CMK (cell line): ENCODE data around the gene PAPPA2.
A peak's percentile ranks its signal among the peaks of the same experiment; 100 is the strongest.
"Not testable (repeated sequence)": the region's sequence is repeated elsewhere in the genome, so short reads cannot be mapped to it uniquely, and the experiment has no call there.

Experiments
- DNase-seq: peaks from one replicate; pipeline ENCODE4 v3.0.0-alpha.2; 2010; ENCODE audit warnings: low read depth

PAPPA2 gene

GRCh38 chr1:176604461-176604860 lies 141.5 kb downstream of the PAPPA2 start:
- no peak for DNase-seq

- DNase-seq: no peak
Observed at GRCh38 chr1:176605176-176605575, 142.2 kb downstream of the PAPPA2 start.

DNA sequence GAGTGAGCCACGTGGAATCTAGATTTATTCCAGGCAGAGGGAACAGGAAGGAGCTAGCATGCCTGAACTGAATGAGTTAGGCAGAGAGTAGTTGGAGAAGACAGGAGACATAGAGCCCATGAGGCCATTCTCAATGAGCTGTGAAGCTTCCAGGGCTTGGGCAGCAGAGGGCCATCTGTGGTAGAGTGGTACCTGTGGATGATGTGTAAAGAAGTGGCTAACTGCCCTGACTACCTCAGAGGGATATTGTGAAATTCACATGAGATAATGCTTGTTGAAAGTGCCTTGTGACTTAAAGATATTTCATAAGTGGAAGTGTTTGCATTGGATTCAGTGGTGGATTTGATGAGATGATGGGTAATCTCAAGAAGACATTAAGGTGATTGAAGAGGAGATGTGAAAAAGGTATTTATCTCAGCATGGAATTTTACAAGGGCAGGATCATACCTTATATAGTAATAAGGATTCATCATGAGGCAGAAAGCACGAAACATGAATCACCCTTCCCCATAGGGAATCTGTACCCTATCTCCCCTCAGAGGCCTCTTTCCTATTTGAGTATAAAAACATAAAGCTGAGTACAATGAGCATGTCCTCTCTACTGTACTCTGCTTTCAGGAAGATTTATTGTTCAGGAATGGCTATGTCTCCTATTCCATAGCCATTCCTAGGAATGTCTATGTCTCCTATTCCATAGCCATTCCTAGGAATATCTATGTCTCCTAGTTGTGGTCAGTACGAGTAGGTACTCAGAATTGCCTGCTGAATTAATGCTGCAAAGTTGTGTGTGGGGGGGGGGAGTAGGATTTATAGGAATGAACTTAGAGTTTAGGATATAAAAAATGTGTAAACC lies 146.8 kb downstream of the PAPPA2 start:
- no peak for DNase-seq

DNA sequence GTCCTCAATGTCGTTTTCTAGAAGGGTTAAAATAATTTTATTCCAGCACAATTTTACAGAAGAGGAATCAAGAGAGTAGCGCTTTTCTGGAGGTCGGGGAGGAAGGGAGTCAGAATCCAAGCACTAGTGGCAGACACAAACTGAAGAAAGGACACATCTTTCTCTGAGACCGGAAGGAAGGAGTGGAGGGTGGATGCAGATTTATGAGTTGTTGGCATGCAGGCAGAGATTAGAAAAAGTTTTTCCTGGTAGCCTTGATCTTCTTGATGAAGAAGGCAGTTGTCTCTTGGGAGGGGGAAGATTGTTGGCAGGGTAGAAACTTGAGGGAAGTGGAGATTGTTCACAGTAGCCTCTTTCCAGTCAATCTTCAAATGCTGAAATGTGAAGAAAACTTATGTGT lies 149.8 kb downstream of the PAPPA2 start:
- DNase-seq: no peak

- no peak for DNase-seq
Observed at GRCh38 chr1:176617881-176618280, 154.9 kb downstream of the PAPPA2 start.

- DNase-seq: no peak
Observed at GRCh38 chr1:176619261-176619660, 156.3 kb downstream of the PAPPA2 start.

DNA sequence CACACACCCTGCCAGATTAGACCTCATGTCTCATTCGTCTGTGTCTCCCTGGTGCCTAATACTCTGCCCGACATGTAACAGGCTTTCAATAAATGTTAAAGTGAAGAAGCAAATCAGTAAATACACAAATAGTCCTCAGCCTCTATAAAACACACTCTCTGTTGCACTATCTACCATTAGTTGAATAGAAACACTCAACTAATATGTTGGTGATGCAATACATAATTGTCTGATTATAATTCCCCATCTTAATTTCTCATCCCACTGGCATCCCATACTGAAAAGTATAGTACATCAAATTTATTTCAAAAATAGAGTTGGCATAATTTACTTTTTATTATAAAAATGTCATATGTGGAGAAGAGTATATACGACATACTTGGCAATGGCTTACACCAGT lies 162.4 kb downstream of the PAPPA2 start:
- DNase-seq: no peak

GRCh38 chr1:176626572-176627061 lies 163.6 kb downstream of the PAPPA2 start:
- DNase-seq: no peak

GRCh38 chr1:176628775-176629174 lies 165.8 kb downstream of the PAPPA2 start:
- no peak for DNase-seq

GRCh38 chr1:176634733-176635132 lies 171.8 kb downstream of the PAPPA2 start:
- not testable (repeated sequence) for DNase-seq

DNA sequence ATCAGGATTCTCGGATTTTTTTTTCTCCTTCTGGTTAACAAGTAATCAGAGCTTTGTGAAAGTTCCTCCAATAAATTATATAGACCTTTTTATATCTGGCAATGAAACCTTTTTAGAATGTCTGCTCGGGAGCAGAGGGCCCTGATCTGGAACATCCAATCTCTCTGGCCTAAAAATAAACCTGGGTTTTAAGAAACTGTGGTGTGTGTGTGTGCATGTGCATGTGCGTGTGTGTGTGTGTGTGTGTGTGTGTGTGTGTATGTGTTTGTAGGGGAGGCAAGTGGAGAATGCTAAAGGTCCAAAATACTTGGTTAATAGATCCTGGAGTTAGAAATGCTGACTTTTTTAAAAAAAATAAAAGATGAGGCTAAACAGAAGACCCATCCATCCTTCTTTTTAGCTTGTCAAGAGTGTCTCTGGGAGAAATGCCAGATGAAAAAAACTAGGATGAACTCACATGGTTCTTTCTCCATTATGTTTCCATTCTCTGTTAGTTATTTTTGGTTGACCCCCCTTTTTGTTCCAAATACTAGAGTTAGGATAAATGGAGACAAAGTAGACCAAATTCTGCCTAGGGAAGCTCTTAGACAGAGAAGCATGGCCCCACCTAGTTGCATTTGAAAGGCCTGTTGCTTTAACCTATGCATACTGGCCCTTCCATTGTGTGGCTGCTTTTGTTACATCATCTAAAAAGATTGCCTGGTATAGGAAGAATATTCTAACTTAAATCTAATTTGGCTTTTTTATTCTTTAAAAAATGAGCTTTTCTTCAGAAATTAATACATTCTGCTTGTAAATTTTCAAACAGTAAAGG lies 175.9 kb downstream of the PAPPA2 start:
- no peak for DNase-seq

DNA sequence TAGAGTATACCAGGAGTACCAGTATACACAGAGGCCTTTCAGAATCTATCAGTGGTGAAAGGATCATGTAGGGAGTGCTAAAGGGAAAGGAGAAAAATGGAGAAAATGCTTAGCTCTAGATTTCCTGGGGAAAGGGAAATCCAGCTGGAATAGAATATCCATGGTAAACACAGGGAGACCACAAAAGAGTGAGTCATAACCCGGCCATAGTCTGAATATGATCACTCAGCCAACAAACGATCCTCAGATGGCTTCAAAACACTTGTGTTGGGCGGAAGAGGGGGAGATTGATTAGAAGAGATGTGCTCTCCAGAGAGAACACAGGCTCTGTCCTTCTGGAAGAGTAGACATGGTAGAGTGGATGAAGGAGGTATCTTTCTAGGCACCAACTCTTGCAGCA lies 180.6 kb downstream of the PAPPA2 start:
- DNase-seq: no peak

DNA sequence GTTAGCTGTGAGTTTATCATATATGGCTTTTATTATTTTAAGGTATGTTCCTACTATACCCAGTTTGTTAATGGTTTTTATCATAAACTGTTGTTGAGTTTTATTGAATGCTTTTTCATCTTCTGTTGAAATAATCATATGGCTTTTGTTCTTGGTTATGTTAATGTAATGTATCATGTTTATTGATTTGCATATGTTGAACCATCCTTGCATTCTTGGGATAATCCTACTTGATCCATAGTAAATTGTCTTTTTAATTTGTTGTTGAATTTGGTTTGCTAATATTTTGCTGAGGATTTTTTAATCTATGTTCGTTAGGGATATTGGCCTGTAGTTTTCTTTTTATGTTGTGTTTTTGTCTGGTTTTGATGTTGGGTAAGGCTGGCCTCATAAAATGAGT lies 185.6 kb downstream of the PAPPA2 start:
- DNase-seq: no peak

DNA sequence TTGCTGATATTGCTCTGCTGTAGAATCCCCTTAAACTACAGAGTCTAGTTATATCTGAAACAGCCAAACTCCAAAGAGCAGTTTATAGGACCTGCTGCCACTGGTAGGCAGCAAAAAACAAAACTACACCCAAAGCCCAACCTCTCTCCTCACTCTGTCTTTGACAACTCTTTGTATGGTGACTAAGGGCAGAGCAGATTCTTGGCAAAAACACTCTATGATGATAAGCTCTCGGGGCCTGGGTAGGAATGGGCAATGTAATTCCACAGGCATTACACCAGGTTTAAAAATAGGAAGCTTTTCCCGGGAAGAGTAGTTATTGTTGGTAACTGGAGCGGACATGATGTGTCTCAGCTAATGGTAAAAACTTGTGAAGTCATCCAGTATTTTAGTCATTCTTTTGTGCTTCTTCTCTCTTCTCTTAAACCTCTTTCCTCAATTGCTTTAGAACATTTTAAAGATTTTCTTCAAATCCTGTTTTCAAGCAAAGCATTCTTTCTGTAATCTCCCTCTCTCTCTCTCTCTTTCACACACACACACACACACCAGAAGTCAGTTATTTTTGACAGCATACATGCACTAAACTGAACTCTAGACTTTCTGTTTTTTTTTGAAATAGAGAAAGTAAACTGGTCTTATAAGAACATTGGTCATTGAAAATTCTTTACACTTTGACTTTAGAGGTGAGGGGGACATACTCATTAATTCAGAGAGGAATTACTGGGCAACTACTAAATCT lies 193.5 kb downstream of the PAPPA2 start:
- no peak for DNase-seq

GRCh38 chr1:176669782-176670181 lies 206.8 kb downstream of the PAPPA2 start:
- no peak for DNase-seq

GRCh38 chr1:176670853-176671252 lies 207.9 kb downstream of the PAPPA2 start:
- DNase-seq: no peak

DNA sequence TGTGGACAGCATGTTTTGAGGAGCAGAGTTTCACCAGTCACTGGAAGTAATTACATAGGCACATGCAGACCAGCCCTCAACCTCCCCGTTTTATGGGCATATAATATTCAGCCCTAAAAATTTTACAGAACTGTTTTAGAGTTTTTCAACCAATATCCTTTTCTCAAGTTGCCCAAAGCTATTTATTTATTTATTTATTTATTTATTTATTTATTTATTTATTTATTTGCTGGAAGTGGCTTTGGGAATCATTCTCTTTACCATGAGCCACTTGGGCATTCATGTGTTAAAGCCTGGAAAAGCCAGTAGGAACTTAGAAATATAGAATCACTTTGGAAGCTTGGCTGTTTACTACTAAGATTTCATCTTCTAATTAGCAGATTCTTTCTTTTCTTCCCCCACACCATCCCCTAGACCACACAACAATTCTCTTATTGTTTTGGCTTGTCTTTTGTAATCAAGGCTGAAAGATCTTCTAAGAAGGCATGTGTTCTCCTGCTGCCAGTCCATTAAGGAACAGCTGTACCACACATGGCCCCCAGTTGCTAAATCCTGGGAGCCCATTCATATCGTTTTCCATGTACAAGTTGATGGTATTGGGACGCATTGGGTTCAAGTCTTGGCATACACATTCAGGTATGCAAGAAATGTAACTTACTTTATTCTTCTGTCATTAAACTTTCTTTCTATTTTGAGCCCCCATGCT lies 220.0 kb downstream of the PAPPA2 start:
- DNase-seq: no peak

DNA sequence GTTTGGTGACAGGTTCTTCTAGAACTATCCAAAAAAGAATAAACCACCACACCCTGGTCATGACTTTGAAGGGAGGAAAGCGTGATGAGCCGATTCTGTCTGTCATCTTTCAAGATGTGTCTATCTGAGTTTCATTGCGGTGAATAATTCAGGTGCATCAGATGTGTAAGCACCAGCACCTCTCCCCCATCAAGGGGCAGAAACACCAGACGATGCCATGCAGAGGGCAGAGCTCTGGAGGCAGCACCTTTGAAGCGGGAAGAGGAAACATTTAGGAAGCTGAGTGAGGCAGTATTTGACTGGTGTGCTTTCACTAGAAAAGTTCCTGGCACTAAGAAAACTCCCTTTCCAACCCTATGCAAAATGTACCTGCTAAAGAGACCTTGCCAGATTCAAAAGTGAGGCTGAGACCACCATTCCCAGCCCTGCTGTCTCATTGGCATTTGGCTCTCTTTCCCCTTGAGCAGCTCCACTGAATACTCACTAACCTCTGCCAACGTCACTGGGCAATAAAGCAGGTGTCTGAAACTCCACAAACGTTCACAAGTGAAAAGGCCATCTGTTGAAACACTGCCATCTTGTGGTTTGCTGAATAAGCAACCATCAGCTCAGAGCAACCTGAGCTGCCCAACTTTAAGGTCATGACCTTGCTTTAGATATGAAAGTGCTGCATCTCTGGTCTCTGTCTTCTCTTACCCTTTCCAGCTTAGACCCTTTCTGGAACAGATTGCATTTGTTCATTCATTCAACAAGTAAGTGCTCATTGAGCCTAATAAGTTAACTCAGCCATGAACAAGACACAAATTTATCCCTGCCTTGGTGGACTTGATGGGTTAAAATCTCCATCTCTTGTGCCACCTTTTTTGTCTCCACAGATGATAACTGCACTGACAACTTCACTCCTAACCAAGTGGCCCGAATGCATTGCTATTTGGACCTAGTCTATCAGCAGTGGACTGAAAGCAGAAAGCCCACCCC lies 228.6 kb downstream of the PAPPA2 start:
- DNase-seq: peak; percentile 20

DNA sequence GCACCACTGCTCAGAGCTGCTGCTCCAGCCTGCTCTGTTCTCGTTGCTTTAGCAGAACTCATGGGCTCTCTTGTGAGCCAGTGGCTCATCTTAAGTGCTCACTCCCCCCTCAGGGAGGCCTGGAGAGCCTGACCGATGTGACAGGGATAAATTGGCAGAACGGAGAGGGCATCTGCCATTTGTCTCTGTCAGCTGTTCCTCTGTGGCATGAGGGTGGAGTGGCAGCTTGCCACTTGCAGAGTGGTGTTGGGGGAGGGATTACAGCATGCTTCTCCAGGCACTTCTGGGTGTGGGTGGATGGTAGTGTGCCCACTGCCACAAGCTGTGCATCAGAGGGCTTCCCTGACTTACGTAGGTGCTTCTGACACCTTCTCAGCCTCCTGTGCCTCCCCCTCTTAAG lies 229.5 kb downstream of the PAPPA2 start:
- no peak for DNase-seq

DNA sequence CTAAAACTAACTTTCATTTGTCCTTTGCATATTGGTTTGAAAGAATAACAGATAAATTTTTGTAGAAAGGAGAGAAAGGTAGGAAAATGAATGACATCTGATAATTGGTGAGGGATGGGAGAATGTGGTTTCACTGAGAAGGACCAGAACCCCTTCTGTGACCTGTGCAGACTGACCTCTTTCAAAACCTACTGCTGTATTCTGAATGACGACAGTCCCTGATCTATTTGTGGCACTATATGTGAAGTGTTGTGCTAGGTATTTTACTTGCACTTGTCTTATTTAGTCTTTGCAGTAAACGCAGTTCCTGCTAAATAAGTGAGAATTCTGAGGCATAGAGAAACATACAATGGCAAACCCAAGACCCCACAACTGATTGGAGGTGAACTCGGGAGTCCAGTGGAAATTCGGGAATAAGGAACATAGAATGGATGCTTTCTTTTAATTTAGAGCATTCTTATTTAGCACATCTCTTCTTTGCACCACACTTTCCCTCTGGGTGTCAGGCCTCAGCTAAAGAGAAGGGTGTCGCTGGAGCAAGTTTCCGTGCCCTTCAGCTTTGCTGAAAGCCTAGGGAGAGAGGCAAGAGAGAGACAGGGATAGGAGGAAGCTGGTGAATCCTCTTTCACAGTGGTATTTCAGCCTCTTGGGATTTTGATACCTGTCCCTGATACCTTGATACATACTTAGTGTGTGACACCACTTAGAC lies 230.2 kb downstream of the PAPPA2 start:
- DNase-seq: no peak
